ENCODE results near the gene ZCRB1.

- TF ChIP-seq CTCF (IDR thresholded peaks at IDR 0.05 in 4 of 5, conservative IDR thresholded peaks at IDR 0.05 in 1 of 5) (no peak), POLR2A (IDR thresholded peaks at IDR 0.05) (no peak)
Measured at GRCh38 chr12:42262271-42262670, 63.6 kb downstream of the ZCRB1 start.
